ENCODE results near the gene STAU1. TPM values are rescaled to one million over a fixed set of nuclear protein-coding genes. Genes with fewer than 3 reads are reported as not detected.

STAU1 gene
- total RNA-seq, 1 donor from 2014 or later, result 79.7 TPM

- Mint-ChIP-seq H3K36me3 (ENCODE audit: unreplicated experiment) (no peaks in the 10 kb centered on the region), H3K27ac (ENCODE audit: unreplicated experiment) (no peak overlapping the region), H3K27me3 (ENCODE audit: unreplicated experiment) (no peaks in the 10 kb centered on the region), H3K4me3 (ENCODE audit: unreplicated experiment) (no peak overlapping the region), H3K4me1 (ENCODE audit: low read depth, unreplicated experiment) (no peaks in the 10 kb centered on the region), H3K9me3 (ENCODE audit: unreplicated experiment) (no peaks in the 10 kb centered on the region)
- DNase-seq, result no peak
- no peak for TF ChIP-seq CTCF (IDR thresholded peaks at IDR 0.05; ENCODE audit: partially characterized antibody, unreplicated experiment)
Observed at GRCh38 chr20:49078310-49078709, 109.8 kb downstream of the STAU1 start.

- no peaks in the 10 kb centered on the region for H3K9me3 Mint-ChIP-seq (ENCODE audit: unreplicated experiment)
- no peaks in the 10 kb centered on the region for H3K4me1 Mint-ChIP-seq (ENCODE audit: low read depth, unreplicated experiment)
- DNase-seq, result no peak
- H3K27ac Mint-ChIP-seq (ENCODE audit: unreplicated experiment), result no peak overlapping the region
- TF ChIP-seq CTCF (IDR thresholded peaks at IDR 0.05; ENCODE audit: partially characterized antibody, unreplicated experiment), result no peak
- H3K36me3 Mint-ChIP-seq (ENCODE audit: unreplicated experiment), result no peaks in the 10 kb centered on the region
- no peak overlapping the region for H3K4me3 Mint-ChIP-seq (ENCODE audit: unreplicated experiment)
- no peaks in the 10 kb centered on the region for H3K27me3 Mint-ChIP-seq (ENCODE audit: unreplicated experiment)
Observed at GRCh38 chr20:49074521-49074920, 113.6 kb downstream of the STAU1 start.

Other genes with a start within 250 kb of the STAU1 start
- 66.4 TPM for gene CSE1L, start 142.0 kb downstream of the STAU1 start, total RNA-seq (ENCODE audit: unreplicated experiment)
- 31.4 TPM for gene DDX27, start 31.1 kb upstream of the STAU1 start, total RNA-seq (ENCODE audit: unreplicated experiment)
- 11.8 TPM for gene ZNFX1, start 89.7 kb upstream of the STAU1 start, total RNA-seq (ENCODE audit: unreplicated experiment)

Measured in glutamatergic neuron (in vitro differentiated cells).